H1 (cell line): ENCODE results near the gene ANKS1B. TPM values are rescaled to one million over a fixed set of nuclear protein-coding genes. Genes with fewer than 3 reads are reported as not detected.

Experiments
- CTCF ChIA-PET: fragments of 300-600 bp; sonication (Branson Sonifier 250); formaldehyde crosslinking; loops from one replicate; lab custom pipeline; 2021; ENCODE audit not compliant: partially characterized antibody; lab: Charles Lee
- POLR2A ChIA-PET: fragments of 300-600 bp; sonication (Branson Sonifier 250); formaldehyde crosslinking; loops from one replicate; lab custom pipeline; 2021; ENCODE audit warnings: inconsistent platforms; ENCODE audit not compliant: partially characterized antibody; lab: Charles Lee
- DNase-seq, 2 experiments: peaks; one replicate each; pipeline versions ENCODE4 v3.0.0 to v3.0.0-alpha.2; 2010 to 2022; ENCODE audit warnings: low spot score in 2 of 2, low read depth in 1 of 2, mixed read lengths in 1 of 2
- FAIRE-seq: peaks from 2 replicates; lab custom pipeline; 2011; peaks lifted over from hg19 to GRCh38; lab: Jason Lieb, UNC
- H2AFZ ChIP-seq: 2 replicates; pipeline ENCODE4 v1.8.1; 2012; ENCODE audit warnings: low read length, inconsistent platforms
- H2AK5ac ChIP-seq: 2 replicates; pipeline ENCODE4 v1.6.1; 2013; ENCODE audit warnings: low read depth, low read length
- H2BK120ac ChIP-seq: replicated peaks from 2 replicates; pipeline ENCODE3; 2013; ENCODE audit warnings: low read depth, low read length, inconsistent platforms
- H2BK12ac ChIP-seq: 2 replicates; pipeline ENCODE4 v1.6.1; 2013; ENCODE audit warnings: low read depth, low read length
- H2BK15ac ChIP-seq: 2 replicates; pipeline ENCODE4 v1.6.1; 2013; ENCODE audit warnings: low read length
- H2BK20ac ChIP-seq: 2 replicates; pipeline ENCODE4 v1.6.1; 2013; ENCODE audit warnings: low read length
- H2BK5ac ChIP-seq: 2 replicates; pipeline ENCODE4 v1.6.1; 2013; ENCODE audit warnings: low read depth, low read length
- H3K14ac ChIP-seq: 2 replicates; pipeline ENCODE4 v1.6.1; 2013; ENCODE audit warnings: inconsistent platforms; ENCODE audit not compliant: insufficient read length
- H3K18ac ChIP-seq: 2 replicates; pipeline ENCODE4 v1.6.1; 2013; ENCODE audit warnings: low read length; ENCODE audit errors: extremely low read depth
- H3K23ac ChIP-seq: 2 replicates; pipeline ENCODE4 v1.6.1; 2013; ENCODE audit warnings: inconsistent platforms; ENCODE audit not compliant: insufficient read length
- H3K23me2 ChIP-seq: 2 replicates; pipeline ENCODE4 v1.6.1; 2013; ENCODE audit warnings: low read depth, low read length
- H3K27ac ChIP-seq: 2 replicates; pipeline ENCODE4 v1.6.1; 2011; ENCODE audit warnings: low read depth, low read length, inconsistent platforms
- H3K27me3 ChIP-seq, 4 experiments: replicated peaks in 1 of 4; 1 replicate in 1 of 4; 2 replicates in 3 of 4; pipeline versions ENCODE4 v1.6.1 to v1.8.1; 2011 to 2013; ENCODE audit warnings: low read length in 3 of 4, mild to moderate bottlenecking in 3 of 4, inconsistent platforms in 2 of 4, mixed read lengths in 2 of 4, moderate library complexity in 1 of 4; ENCODE audit not compliant: control insufficient read depth in 3 of 4, insufficient read depth in 3 of 4; ENCODE audit errors: extremely low read depth in 1 of 4
- H3K36me3 ChIP-seq, 4 experiments: 2 replicates each; pipeline versions ENCODE4 v1.6.1 to v1.8.1; 2011 to 2013; ENCODE audit warnings: mild to moderate bottlenecking in 4 of 4, low read length in 3 of 4, moderate library complexity in 2 of 4, control low read depth in 1 of 4, inconsistent platforms in 1 of 4; ENCODE audit not compliant: insufficient read depth in 4 of 4, control insufficient read depth in 2 of 4
- H3K4ac ChIP-seq: replicated peaks from 2 replicates; pipeline ENCODE3; 2013; ENCODE audit warnings: low read length, low read depth, mixed read lengths, inconsistent platforms; ENCODE audit not compliant: insufficient read length
- H3K4me1 ChIP-seq, 4 experiments: replicated peaks in 1 of 4; 1 replicate in 1 of 4; 2 replicates in 3 of 4; pipeline versions ENCODE4 v1.6.1 to v1.8.1; 2011 to 2013; ENCODE audit warnings: low read length in 3 of 4, inconsistent platforms in 2 of 4, mixed read lengths in 1 of 4; ENCODE audit not compliant: insufficient read depth in 4 of 4, control insufficient read depth in 3 of 4
- H3K4me2 ChIP-seq, 2 experiments: 2 replicates each; pipeline versions ENCODE4 v1.6.1 to v1.8.1; 2011 to 2013; ENCODE audit warnings: low read depth in 2 of 2, low read length in 2 of 2, control low read depth in 1 of 2, inconsistent platforms in 1 of 2, mild to moderate bottlenecking in 1 of 2; ENCODE audit not compliant: insufficient read depth in 1 of 2
- H3K4me3 ChIP-seq, 4 experiments: fragments of 200-600, 300-600 bp in 1 of 4; sonication (generic), shearing (Covaris generic), sonication (Bioruptor Twin) in 1 of 4; 2 replicates each; pipeline versions ENCODE4 v1.5.1 to v1.8.1; 2011 to 2016; ENCODE audit warnings: low read length in 4 of 4, low read depth in 3 of 4, control low read depth in 2 of 4, inconsistent platforms in 2 of 4, mild to moderate bottlenecking in 2 of 4, mixed read lengths in 1 of 4, moderate library complexity in 1 of 4; ENCODE audit not compliant: insufficient read depth in 2 of 4; ENCODE audit errors: extremely low read depth in 1 of 4
- H3K56ac ChIP-seq: replicated peaks from 2 replicates; pipeline ENCODE3; 2013; ENCODE audit warnings: low read depth, mild to moderate bottlenecking, mixed read lengths, low read length, inconsistent platforms; ENCODE audit not compliant: insufficient read length
- H3K79me1 ChIP-seq: 2 replicates; pipeline ENCODE4 v1.6.1; 2013; ENCODE audit warnings: low read depth, low read length, control low read depth
- H3K79me2 ChIP-seq, 2 experiments: 2 replicates each; pipeline versions ENCODE4 v1.6.1 to v1.8.1; 2012 to 2013; ENCODE audit warnings: low read length in 2 of 2, mild to moderate bottlenecking in 2 of 2, inconsistent platforms in 1 of 2; ENCODE audit not compliant: insufficient read depth in 2 of 2, control insufficient read depth in 1 of 2
- H3K9ac ChIP-seq, 4 experiments: replicated peaks in 1 of 4; 1 replicate in 1 of 4; 2 replicates in 3 of 4; pipeline versions ENCODE4 v1.6.1 to v1.8.1; 2011 to 2013; ENCODE audit warnings: low read depth in 3 of 4, low read length in 3 of 4, control low read depth in 2 of 4, mild to moderate bottlenecking in 2 of 4, moderate library complexity in 2 of 4, inconsistent platforms in 1 of 4; ENCODE audit errors: extremely low read depth in 1 of 4
- H3K9me3 ChIP-seq, 2 experiments: 2 replicates each; pipeline versions ENCODE4 v1.6.1 to v1.8.1; 2012 to 2013; ENCODE audit warnings: mild to moderate bottlenecking in 2 of 2, moderate library complexity in 2 of 2, control low read depth in 1 of 2, inconsistent platforms in 1 of 2, low read depth in 1 of 2, low read length in 1 of 2, mixed read lengths in 1 of 2; ENCODE audit not compliant: insufficient read depth in 2 of 2
- H4K20me1 ChIP-seq, 2 experiments: replicated peaks in 1 of 2; 2 replicates each; pipeline versions ENCODE3 to v1.8.1; 2011 to 2013; ENCODE audit warnings: inconsistent platforms in 2 of 2, low read length in 2 of 2, mild to moderate bottlenecking in 1 of 2; ENCODE audit not compliant: insufficient read depth in 2 of 2, control insufficient read depth in 1 of 2
- H4K5ac ChIP-seq: 2 replicates; pipeline ENCODE4 v1.6.1; 2013; ENCODE audit warnings: low read length, low read depth, mixed read lengths, inconsistent platforms; ENCODE audit not compliant: insufficient read length
- H4K8ac ChIP-seq: 2 replicates; pipeline ENCODE4 v1.8.0; 2013; ENCODE audit warnings: mild to moderate bottlenecking, moderate library complexity, low read length, inconsistent platforms; ENCODE audit not compliant: insufficient read depth; ENCODE audit errors: extremely low read depth
- H4K91ac ChIP-seq: replicated peaks from 2 replicates; pipeline ENCODE3; 2013; ENCODE audit warnings: low read length, mixed read lengths, inconsistent platforms; ENCODE audit not compliant: insufficient read length
- ATF3 ChIP-seq: IDR thresholded peaks from 2 replicates; pipeline ENCODE4 v1.6.1; 2011; ENCODE audit warnings: low read depth, mild to moderate bottlenecking, low read length; ENCODE audit not compliant: insufficient read depth
- CEBPB ChIP-seq: IDR thresholded peaks from 2 replicates; pipeline ENCODE4 v1.6.1; 2012; ENCODE audit warnings: low read depth, low read length
- EP300 ChIP-seq, 2 experiments: IDR thresholded peaks; 1 replicate in 1 of 2; 2 replicates in 1 of 2; pipeline ENCODE4 v1.6.1; 2011 to 2012; ENCODE audit warnings: low read depth in 2 of 2, low read length in 2 of 2, mild to moderate bottlenecking in 2 of 2, borderline replicate concordance in 1 of 2, inconsistent platforms in 1 of 2, moderate library complexity in 1 of 2
- HDAC6 ChIP-seq: IDR thresholded peaks from one replicate; pipeline ENCODE4 v1.7.1; 2012; ENCODE audit warnings: low read depth, mild to moderate bottlenecking, inconsistent platforms, low read length, moderate library complexity
- POU5F1 ChIP-seq: IDR thresholded peaks from 2 replicates; pipeline ENCODE4 v1.6.1; 2011; ENCODE audit warnings: low read depth, mild to moderate bottlenecking, low read length, moderate library complexity
- RAD21 ChIP-seq, 2 experiments: IDR thresholded peaks in 1 of 2; conservative IDR thresholded peaks in 1 of 2; 2 replicates each; pipeline ENCODE4 v1.6.1; 2011; ENCODE audit warnings: low read depth in 2 of 2, low read length in 2 of 2, improper control_type of control experiment in 1 of 2, inconsistent platforms in 1 of 2, mild to moderate bottlenecking in 1 of 2, moderate library complexity in 1 of 2
- RBBP5 ChIP-seq: IDR thresholded peaks from 2 replicates; pipeline ENCODE4 v1.7.1; 2012; ENCODE audit warnings: low read depth, mild to moderate bottlenecking, inconsistent platforms, low read length, moderate library complexity, borderline replicate concordance
- RFX5 ChIP-seq: IDR thresholded peaks from 2 replicates; pipeline ENCODE4 v1.6.1; 2011; ENCODE audit warnings: low read depth, low read length, improper control_type of control experiment, borderline replicate concordance
- SIX5 ChIP-seq: IDR thresholded peaks from 2 replicates; pipeline ENCODE4 v1.6.1; 2011; ENCODE audit warnings: mild to moderate bottlenecking, low read depth, low read length
- SP1 ChIP-seq: IDR thresholded peaks from 2 replicates; pipeline ENCODE4 v1.6.1; 2011; ENCODE audit warnings: low read depth, low read length
- TAF1 ChIP-seq: IDR thresholded peaks from 2 replicates; pipeline ENCODE4 v1.6.1; 2011; ENCODE audit warnings: mild to moderate bottlenecking, low read depth, low read length
- USF2 ChIP-seq: IDR thresholded peaks from 2 replicates; pipeline ENCODE4 v1.6.1; 2011; ENCODE audit warnings: low read length, improper control_type of control experiment
- WGBS, 2 experiments: shearing (Covaris generic) in 1 of 2; methylation state at CpG; one replicate each; pipeline versions ENCODE4 v1.1.6 to v1.1.7; 2013 to 2015; ENCODE audit warnings: low lambda C conversion rate in 2 of 2, mixed read lengths in 2 of 2, inconsistent platforms in 1 of 2, low coverage in 1 of 2, missing lambda C conversion rate in 1 of 2; ENCODE audit not compliant: insufficient replicate concordance in 2 of 2, insufficient coverage in 1 of 2, insufficient read length in 1 of 2; ENCODE audit errors: extremely low coverage in 1 of 2, missing lambda C conversion rate in 1 of 2; 5-methylcytosine and 5-hydroxymethylcytosine counted together
- polyA plus RNA-seq, 7 experiments: library from polyadenylated mRNA; depleted of rRNA in 3 of 7; stranded (reverse) in 5 of 7; unstranded in 2 of 7; fragments of >200 nt in 5 of 7; fragments of 200-250 nt in 2 of 7; gene quantifications; 1 replicate in 5 of 7; 2 replicates in 1 of 7; 4 replicates in 1 of 7; pipeline versions ENCODE4 v1.2.1 to v1.2.3, GENCODE V29; 2011 to 2013; ENCODE audit warnings: missing spikeins in 2 of 7, mixed read lengths in 2 of 7
- total RNA-seq: library from RNA; stranded (reverse); fragmentation: NEBNext Ultra II Directional; extraction: Animal tissue kit (Norgen Biotek cat#: 25700); gene quantifications from 2 replicates; pipeline ENCODE4 v1.2.1, GENCODE V29; 2021

Gene ANKS1B
- total and polyA plus RNA-seq, 2 of the 8 experiments (the other 6 are each of a cell fraction or from before 2014, with no cell fraction given), result 2.7 to 6.1 TPM

GRCh38 chr12:98738539-98738938 is 1246.2 kb downstream of the ANKS1B start:
- Histone ChIP-seq H3K4ac (no peak overlapping the region), H3K27me3 (no peaks in the 10 kb centered on the region; a peak in 1 of 7 replicates), H3K23ac (no peak overlapping the region), H2BK15ac (no peak overlapping the region), H3K36me3 (no peaks in the 10 kb centered on the region), H2BK12ac (no peak overlapping the region), H4K20me1 (no peaks in the 10 kb centered on the region), H3K9me3 (no peaks in the 10 kb centered on the region), H3K14ac (no peak overlapping the region), H3K27ac (no peak overlapping the region), H2BK120ac (no peak overlapping the region), H4K91ac (no peak overlapping the region), H4K8ac (no peak overlapping the region), H3K23me2 (no peaks in the 10 kb centered on the region), H3K18ac (no peak overlapping the region), H2BK20ac (no peak overlapping the region), H2AK5ac (no peak overlapping the region), H3K4me3 (no peak overlapping the region), H3K79me2 (no peaks in the 10 kb centered on the region), H3K9ac (no peak overlapping the region), H3K4me1 (peaks cover 0 to 12% (median 3%) of the 10 kb centered on the region in 4 experiments; a peak in 5 of 7 replicates), H3K4me2 (no peak overlapping the region), H2BK5ac (no peak overlapping the region), H3K56ac (no peak overlapping the region), H3K79me1 (no peaks in the 10 kb centered on the region; the same call in 1 of the 2 replicates), H2AFZ (no peak overlapping the region), H4K5ac (no peak overlapping the region)
- no peak for DNase-seq
- POLR2A ChIA-PET, result no interaction called here
- CTCF ChIA-PET, result interaction anchor here (0.6 to 6.3 kb wide), 11 partner anchors 9 to 269 kb away, joined by 3 to 57 read pairs (median 4); no protein-coding TSS in a partner anchor
- 84% methylated on average over 2 of the region's 2 CpGs; no CpG with 5 or more reads in 1 of the 2 experiments for WGBS, 2 experiments
- FAIRE-seq, result no peak
- TF ChIP-seq RFX5 (no peak), SIX5 (no peak), ATF3 (no peak), POU5F1 (no peak), SP1 (no peak), TAF1 (no peak), HDAC6 (no peak), CEBPB (no peak), RBBP5 (no peak), EP300 (IDR thresholded peaks at IDR 0.05; ENCODE audit: borderline replicate concordance in 1 of 2, low read depth in 2 of 2, low read length in 2 of 2) (no peak), RAD21 (IDR thresholded peaks at IDR 0.05 in 1 of 2, conservative IDR thresholded peaks at IDR 0.05 in 1 of 2; ENCODE audit: low read depth in 2 of 2, low read length in 2 of 2) (no peak), USF2 (no peak)
